GM12873 (cell line): ENCODE data around the gene GNMT.

Experiments used
- CTCF ChIP-seq: IDR thresholded peaks from 2 replicates; pipeline ENCODE4 v1.5.1; 2012; ENCODE audit warnings: low read depth, mild to moderate bottlenecking, moderate library complexity, low read length, control low read depth; ENCODE audit not compliant: insufficient read depth; ENCODE audit errors: missing control alignments

GNMT gene

GRCh38 chr6:42937548-42938427 lies 22.8 kb upstream of the GNMT start:
- TF ChIP-seq CTCF = no peak

GRCh38 chr6:42938428-42938796 lies 22.1 kb upstream of the GNMT start:
- TF ChIP-seq CTCF = no peak

GRCh38 chr6:42938987-42939809 lies 21.4 kb upstream of the GNMT start:
- no peak for TF ChIP-seq CTCF

- TF ChIP-seq CTCF = no peak
These were observed 20.8 kb upstream of the GNMT start for GRCh38 chr6:42939810-42940167.

GRCh38 chr6:42940493-42941045 lies 20.0 kb upstream of the GNMT start:
- TF ChIP-seq CTCF = no peak

GRCh38 chr6:42942444-42942843 lies 18.1 kb upstream of the GNMT start:
- no peak for TF ChIP-seq CTCF

GRCh38 chr6:42947950-42948349 lies 12.6 kb upstream of the GNMT start:
- TF ChIP-seq CTCF = no peak
